Esophagus muscularis mucosa (tissue), 2 donors: ENCODE measurements around the gene ITGB6.

Experiments
- POLR2A ChIP-seq: fragments of 450-650 bp; IDR thresholded peaks from one replicate; pipeline ENCODE4 v1.6.1; 2017; ENCODE audit warnings: antibody characterized with exemption, moderate library complexity, mild to moderate bottlenecking, low read depth
- POLR2AphosphoS5 ChIP-seq, 2 donors: sonication (generic); formaldehyde crosslinking; IDR thresholded peaks; one replicate each; pipeline ENCODE4 v1.6.1; 2017; ENCODE audit warnings: antibody characterized with exemption in 2 of 2

- no peak for TF ChIP-seq POLR2A
- TF ChIP-seq POLR2AphosphoS5 (IDR thresholded peaks at IDR 0.05), result no peak
Observed at GRCh38 chr2:160207271-160207670, 7.2 kb upstream of the ITGB6 start.
